Liver (tissue), 3 donors: ENCODE data around the gene XRCC6.

Experiments
- CTCF ChIP-seq: fragments of 150-350 bp; IDR thresholded peaks from 2 replicates; pipeline ENCODE4 v1.5.1; 2017; ENCODE audit warnings: improper control_type of control experiment, low read depth, low read length; ENCODE audit not compliant: missing input control
- EGR1 ChIP-seq, 2 donors: IDR thresholded peaks; 2 replicates each; pipeline ENCODE4 v1.6.1; 2016 to 2018; ENCODE audit warnings: antibody characterized with exemption in 2 of 2, low read depth in 2 of 2
- HNF4A ChIP-seq, 2 donors: conservative IDR thresholded peaks; 2 replicates each; pipeline ENCODE4 v1.6.1; 2016; ENCODE audit warnings: antibody characterized with exemption in 2 of 2, mild to moderate bottlenecking in 2 of 2
- HNF4G ChIP-seq: IDR thresholded peaks from 2 replicates; pipeline ENCODE4 v1.6.1; 2016; ENCODE audit warnings: antibody characterized with exemption
- MAX ChIP-seq: IDR thresholded peaks from 2 replicates; pipeline ENCODE4 v1.6.1; 2016; ENCODE audit warnings: antibody characterized with exemption
- RAD21 ChIP-seq, 2 donors: IDR thresholded peaks; 2 replicates each; pipeline ENCODE4 v1.6.1; 2016; ENCODE audit warnings: antibody characterized with exemption in 2 of 2, mild to moderate bottlenecking in 2 of 2
- REST ChIP-seq: IDR thresholded peaks from 2 replicates; pipeline ENCODE4 v1.6.1; 2016; ENCODE audit warnings: antibody characterized with exemption, mild to moderate bottlenecking
- SP1 ChIP-seq: IDR thresholded peaks from 2 replicates; pipeline ENCODE4 v1.6.1; 2018; ENCODE audit warnings: antibody characterized with exemption, mild to moderate bottlenecking
- TAF1 ChIP-seq: conservative IDR thresholded peaks from 2 replicates; pipeline ENCODE4 v1.6.1; 2016; ENCODE audit warnings: antibody characterized with exemption, mild to moderate bottlenecking
- YY1 ChIP-seq: IDR thresholded peaks from 2 replicates; pipeline ENCODE4 v1.6.1; 2016; ENCODE audit warnings: antibody characterized with exemption, mild to moderate bottlenecking
- ZBTB33 ChIP-seq: IDR thresholded peaks from 2 replicates; pipeline ENCODE4 v1.6.1; 2016; ENCODE audit warnings: antibody characterized with exemption
- donor health status: healthy.
- donor health status: healthy.

- TF ChIP-seq CTCF (no peak), EGR1 (IDR thresholded peaks at IDR 0.05; ENCODE audit: low read depth in 2 of 2) (no peak), YY1 (no peak), ZBTB33 (no peak), SP1 (no peak), REST (no peak), MAX (no peak), TAF1 (no peak), HNF4G (no peak), RAD21 (IDR thresholded peaks at IDR 0.05) (no peak), HNF4A (conservative IDR thresholded peaks at IDR 0.05) (no peak)
These were observed 43.4 kb downstream of the XRCC6 start for GRCh38 chr22:41664490-41664889.
